Left hindlimb (tissue), 1 donor: Measurements from ENCODE around the gene ABCA12.

Experiments used
- DNase-seq: peaks from one replicate; pipeline ENCODE4 v3.0.0-alpha.2; 2018

The ABCA12 gene

GRCh38 chr2:214902286-214902685, 236.1 kb downstream of the ABCA12 start:
- no peak for DNase-seq

- DNase-seq, result no peak
Observed at GRCh38 chr2:214899751-214900150, 238.7 kb downstream of the ABCA12 start.

GRCh38 chr2:214896274-214896673, 242.2 kb downstream of the ABCA12 start:
- DNase-seq, result no peak

GRCh38 chr2:214895469-214895868, 243.0 kb downstream of the ABCA12 start:
- DNase-seq, result no peak

GRCh38 chr2:214889301-214889700, 249.1 kb downstream of the ABCA12 start:
- no peak for DNase-seq

- DNase-seq, result no peak
Observed at GRCh38 chr2:214881647-214882202, 256.7 kb downstream of the ABCA12 start.
